Right lobe of liver (tissue), 4 donors: ENCODE data around the gene CYP3A5.

Experiments
- POLR2A ChIP-seq: fragments of 450-650 bp; IDR thresholded peaks from one replicate; pipeline ENCODE4 v1.6.1; 2017; ENCODE audit warnings: antibody characterized with exemption, mild to moderate bottlenecking
- TF ChIP-seq, protein P1 (sequence below), 4 donors: fragments of 200-600 bp in 3 of 4; fragments of 450-650 bp in 1 of 4; IDR thresholded peaks; one replicate each; pipeline versions ENCODE4 v1.5.1 to v1.8.0; 2016 to 2022; ENCODE audit warnings: antibody characterized with exemption in 4 of 4, mild to moderate bottlenecking in 2 of 4
- donor health status: DM: no; HTN: no; CAD: no.
- donor health status: DM: no; HTN: no; CAD: no.
- donor health status: DM: no; HTN: yes; CAD: no.

DNA sequence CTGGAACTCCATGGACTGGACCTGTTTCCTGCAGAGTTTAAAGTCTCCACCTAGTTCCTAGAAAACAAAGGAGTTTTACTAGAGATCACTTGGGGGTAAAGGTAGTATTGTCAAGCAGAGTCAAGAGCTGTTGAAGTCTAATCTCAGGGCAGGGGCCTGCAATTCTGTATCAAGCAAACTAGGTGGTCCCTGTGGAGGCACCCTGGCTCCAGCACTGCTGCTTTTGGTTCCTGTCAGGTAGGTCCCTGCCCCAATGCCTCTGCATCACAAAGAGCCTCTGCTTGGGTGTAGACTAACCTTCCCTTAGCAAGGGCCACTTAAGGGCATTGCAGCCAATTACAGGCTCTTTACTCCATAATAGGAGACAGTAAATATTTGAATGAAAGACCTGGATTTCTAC, 40.5 kb downstream of the CYP3A5 start:
- TF ChIP-seq, protein P1, sequence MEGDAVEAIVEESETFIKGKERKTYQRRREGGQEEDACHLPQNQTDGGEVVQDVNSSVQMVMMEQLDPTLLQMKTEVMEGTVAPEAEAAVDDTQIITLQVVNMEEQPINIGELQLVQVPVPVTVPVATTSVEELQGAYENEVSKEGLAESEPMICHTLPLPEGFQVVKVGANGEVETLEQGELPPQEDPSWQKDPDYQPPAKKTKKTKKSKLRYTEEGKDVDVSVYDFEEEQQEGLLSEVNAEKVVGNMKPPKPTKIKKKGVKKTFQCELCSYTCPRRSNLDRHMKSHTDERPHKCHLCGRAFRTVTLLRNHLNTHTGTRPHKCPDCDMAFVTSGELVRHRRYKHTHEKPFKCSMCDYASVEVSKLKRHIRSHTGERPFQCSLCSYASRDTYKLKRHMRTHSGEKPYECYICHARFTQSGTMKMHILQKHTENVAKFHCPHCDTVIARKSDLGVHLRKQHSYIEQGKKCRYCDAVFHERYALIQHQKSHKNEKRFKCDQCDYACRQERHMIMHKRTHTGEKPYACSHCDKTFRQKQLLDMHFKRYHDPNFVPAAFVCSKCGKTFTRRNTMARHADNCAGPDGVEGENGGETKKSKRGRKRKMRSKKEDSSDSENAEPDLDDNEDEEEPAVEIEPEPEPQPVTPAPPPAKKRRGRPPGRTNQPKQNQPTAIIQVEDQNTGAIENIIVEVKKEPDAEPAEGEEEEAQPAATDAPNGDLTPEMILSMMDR (IDR thresholded peaks at IDR 0.05), result no peak
- no peak for TF ChIP-seq POLR2A
